Left renal cortex interstitium (tissue), 4 donors: ENCODE results near the gene RNF41. TPM values are rescaled to one million over a fixed set of nuclear protein-coding genes. Genes with fewer than 3 reads are reported as not detected.

Experiments
- DNase-seq, 4 donors: peaks; one replicate each; pipeline ENCODE4 v3.0.0-alpha.2; 2013; ENCODE audit warnings: low read depth in 4 of 4, low spot score in 2 of 4, missing footprints in 1 of 4
- polyA plus RNA-seq, 4 donors: library from polyadenylated mRNA; unstranded; fragments of 120-200 nt; gene quantifications; one replicate each; pipeline ENCODE4 v1.2.1, GENCODE V29; 2013; ENCODE audit not compliant: insufficient read length in 4 of 4

Gene RNF41
- polyA plus RNA-seq, 4 donors = 44.0 to 46.6 (median 45.4) TPM

- no peak for DNase-seq
Observed at GRCh38 chr12:56247923-56248322, 26.2 kb upstream of the RNF41 start.

DNA sequence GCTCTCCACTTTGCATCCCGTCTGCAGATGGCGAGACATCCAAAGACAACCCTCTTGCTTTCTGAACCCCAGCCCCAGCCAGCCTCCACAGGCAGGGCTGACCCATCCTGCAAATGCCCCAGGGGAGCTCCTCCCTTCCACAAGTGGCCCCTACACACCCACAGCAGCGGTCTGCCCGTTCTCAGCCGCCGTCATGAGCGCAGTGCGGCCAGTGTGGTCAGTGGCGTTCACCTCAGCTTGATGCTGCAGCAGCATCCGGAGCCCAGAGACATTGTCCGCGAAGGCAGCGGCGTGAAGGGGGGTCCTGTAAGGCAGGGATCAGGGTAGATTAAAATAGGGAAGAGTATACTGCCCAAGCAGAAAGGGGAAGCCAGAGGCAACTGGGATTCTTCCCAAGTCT lies 22.8 kb upstream of the RNF41 start:
- no peak for DNase-seq

- no peak for DNase-seq
Observed at GRCh38 chr12:56243731-56244181, 22.0 kb upstream of the RNF41 start.

- no peak for DNase-seq
Observed at GRCh38 chr12:56242986-56243385, 21.3 kb upstream of the RNF41 start.

DNA sequence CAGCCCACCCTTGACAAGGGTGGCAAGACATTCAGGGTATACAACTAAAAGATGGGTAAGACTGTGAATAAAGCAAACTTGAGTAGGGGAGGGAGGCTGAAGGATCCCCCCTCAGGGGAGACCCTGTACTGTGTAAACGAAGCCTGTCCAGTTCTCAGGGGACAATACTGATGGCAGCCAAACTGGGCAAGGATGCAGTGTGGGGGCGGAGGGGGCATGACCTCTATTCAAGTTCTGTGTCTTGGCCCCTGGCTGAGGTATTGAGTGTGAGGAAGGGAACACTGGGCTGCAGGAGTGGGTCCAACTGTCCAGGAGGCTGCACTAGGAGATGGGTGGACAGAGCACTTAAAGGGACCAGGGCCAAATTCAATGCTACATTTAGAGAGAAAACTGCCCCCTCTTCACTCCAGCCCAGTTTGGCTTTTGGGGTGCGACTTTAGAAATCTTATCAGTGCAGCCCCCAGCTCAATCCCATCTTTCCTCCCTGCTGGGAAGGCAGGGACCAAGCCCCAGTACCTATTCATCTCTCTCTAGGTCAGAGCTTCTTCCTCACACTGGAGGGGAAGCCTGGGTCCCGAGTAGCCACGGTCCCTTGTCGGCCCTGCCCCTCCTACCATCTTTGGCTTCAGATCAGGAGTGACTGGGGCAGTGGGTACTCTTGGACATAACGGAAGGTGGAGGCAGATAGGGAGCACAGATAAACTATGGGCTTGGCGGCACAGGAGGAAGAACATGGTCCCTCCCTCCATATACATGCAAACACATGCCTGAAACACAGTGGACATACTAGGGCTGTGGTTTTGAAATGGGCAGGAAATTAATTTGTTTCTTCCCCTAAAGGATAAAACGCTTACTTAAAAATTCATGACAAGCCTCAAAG lies 19.9 kb upstream of the RNF41 start:
- no peak for DNase-seq

- no peak for DNase-seq
Observed at GRCh38 chr12:56237552-56237951, 15.8 kb upstream of the RNF41 start.

GRCh38 chr12:56236985-56237384 lies 15.3 kb upstream of the RNF41 start:
- no peak for DNase-seq

GRCh38 chr12:56236091-56236490 lies 14.4 kb upstream of the RNF41 start:
- no peak for DNase-seq

DNA sequence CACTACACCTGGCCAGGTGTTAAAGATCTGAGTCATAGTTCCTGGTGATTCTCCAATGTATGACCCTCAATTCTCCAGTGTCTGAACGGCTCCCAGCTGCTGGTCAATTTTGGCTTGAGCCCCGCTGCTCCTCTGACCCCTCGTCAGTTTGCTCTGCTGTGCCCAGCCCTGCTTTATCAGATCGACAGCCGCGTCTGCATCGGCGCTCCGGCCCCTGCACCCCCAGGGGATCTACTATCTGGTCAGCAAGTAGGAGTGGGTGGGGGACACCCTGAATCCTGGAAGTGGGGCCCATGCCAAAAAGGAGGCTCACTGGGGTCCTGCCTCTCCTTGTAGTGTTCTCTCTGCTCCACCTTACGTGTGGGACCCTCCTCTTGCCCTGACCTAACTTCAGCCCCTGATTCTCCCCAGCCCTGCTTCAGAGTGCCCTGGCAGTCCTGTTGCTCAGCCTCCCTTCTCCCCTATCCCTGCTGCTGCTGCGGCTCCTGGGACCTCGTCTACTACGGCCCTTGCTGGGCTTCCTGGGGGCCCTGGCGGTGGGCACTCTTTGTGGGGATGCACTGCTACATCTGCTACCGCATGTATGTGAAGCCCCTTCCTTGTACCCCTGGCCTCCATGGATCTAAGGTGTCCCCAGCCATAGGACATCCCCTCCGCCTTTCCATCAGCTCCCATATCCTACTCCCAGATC lies 13.2 kb upstream of the RNF41 start:
- no peak for DNase-seq

DNA sequence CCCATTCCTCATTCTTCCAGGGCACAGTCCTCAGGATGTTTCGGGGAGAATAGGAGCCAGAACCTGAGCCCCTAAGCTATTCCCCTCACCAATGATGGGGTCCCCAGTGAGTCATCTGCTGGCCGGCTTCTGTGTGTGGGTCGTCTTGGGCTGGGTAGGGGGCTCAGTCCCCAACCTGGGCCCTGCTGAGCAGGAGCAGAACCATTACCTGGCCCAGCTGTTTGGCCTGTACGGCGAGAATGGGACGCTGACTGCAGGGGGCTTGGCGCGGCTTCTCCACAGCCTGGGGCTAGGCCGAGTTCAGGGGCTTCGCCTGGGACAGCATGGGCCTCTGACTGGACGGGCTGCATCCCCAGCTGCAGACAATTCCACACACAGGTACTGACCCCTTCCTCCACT lies 9.5 kb upstream of the RNF41 start:
- no peak for DNase-seq

DNA sequence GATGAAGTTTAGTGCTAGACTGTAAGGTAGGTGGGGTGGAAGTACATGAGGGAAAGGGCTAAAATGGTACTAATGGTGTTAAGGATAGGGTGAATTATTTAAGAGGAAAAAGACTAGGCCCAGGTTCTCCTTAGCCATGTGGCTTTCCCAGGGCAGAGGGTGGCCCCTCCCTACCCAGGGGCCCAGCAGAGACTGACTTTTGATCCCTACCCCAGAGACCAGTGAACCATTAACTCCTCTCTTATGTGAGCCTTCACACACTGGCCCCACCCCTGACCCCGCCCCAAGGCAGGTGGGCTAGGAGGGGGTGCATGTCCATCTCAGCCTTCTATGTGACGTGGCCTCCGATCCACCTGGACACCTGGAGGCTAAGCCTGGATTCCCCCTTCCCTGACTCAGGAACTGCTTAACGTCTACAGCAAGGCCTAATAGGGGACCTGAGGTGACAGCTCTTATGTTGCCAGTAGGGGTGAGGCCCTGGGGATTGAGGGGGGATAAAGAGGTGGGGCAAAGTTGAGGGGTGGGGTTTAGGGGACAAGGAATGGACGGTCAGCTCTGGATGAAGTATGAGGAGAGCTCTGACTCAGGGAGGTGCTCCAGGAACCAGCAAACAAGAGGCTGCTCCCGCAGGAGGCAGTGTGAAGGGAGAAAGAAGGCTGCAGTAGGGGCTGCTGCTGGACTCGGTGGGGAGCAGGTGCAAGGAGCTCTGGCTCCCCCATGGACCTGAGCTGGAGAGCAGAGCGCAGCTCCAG lies 8.9 kb upstream of the RNF41 start:
- no peak for DNase-seq

GRCh38 chr12:56229916-56230431 lies 8.3 kb upstream of the RNF41 start, which contains the start of gene SLC39A5:
SLC39A5 (plus strand) TSS chr12:56230051; CDS start chr12:56231275, 1,224 bp downstream.
- no peak for DNase-seq

DNA sequence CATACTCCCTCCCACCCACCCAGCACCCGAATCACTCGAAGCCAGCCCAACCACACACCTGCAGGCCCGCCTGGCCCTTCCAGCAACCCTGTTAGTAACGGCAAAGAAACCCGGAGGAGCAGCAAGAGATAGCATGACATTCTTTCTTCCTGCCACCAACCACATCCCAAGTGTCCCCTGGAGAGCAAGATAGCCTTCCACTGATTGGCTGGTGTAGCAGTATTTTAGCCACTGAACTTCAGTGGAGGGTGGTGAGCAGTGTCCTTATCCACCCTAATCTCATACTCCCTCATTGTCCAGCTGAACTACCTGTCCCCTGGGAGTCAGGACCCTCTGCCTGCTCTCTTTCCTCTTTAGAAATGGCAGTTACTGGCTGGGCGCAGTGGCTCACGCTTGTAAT lies 7.4 kb upstream of the RNF41 start:
- no peak for DNase-seq

GRCh38 chr12:56224954-56225353 lies 3.2 kb upstream of the RNF41 start:
- no peak for DNase-seq

DNA sequence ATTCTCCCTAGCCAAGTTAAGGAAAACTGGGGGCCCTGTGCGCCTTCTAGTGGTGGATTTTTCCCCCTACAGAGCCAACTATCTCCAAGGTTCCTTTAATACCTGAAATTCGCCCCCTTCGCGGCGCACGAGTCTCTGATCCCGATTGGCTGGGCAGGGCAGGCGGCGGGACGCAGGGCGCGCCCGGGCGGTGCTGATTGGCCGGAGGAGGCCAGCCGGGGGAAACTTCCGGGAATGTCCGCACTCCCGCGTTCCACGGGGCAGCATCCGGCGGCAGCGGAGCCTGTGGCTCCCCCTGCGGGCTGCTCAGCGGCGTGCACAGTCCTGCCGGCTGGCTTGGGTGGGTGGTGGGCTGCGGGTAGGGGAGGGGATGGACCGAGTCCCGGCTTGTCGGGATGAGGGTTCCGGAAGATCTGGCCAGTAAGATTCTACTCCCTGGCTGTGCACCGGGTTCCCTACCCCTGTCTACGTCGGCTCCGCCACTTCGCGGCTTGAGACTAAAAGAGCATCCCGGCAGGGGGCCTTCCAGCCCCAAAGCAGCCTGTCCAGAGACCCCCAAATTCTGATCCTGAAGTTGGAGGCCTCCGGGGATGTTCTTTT lies 2.5 kb upstream of the RNF41 start, which contains the start of gene NABP2:
Gene NABP2, plus strand, starts transcription at position 241 of the 600 bp plus-strand sequence. CDS start 515 bp downstream, outside the sequence.
- DNase-seq = peak; percentile 90 to 97 (median 93)

DNA sequence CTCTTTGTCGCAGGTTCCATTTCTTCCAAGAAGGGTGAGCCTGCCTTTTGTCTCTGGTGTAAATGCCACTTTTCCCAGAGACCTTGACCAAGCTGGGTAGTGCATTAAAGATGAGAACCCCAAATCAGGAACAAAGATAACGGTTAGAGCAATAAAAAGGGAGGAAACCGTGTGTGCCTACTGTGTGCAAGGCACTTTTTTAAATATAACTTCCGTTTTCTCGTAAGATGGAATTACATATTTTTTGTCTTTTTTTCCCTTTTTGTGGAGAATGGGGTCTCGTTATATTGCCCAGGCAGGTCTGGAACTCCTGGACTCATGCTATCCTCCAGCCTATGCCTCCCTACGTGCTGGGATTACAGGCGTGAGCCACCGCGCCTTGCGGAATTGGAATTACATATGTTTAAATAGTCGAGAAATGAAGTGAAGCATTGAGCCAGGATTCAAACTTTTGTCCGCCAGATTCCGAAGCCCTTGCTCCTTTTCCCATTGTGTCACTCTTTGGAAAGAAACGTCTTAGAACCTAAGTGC lies 1.9 kb upstream of the RNF41 start:
- DNase-seq = no peak

GRCh38 chr12:56222531-56222895 lies 791 bp upstream of the RNF41 start:
- no peak for DNase-seq

DNA sequence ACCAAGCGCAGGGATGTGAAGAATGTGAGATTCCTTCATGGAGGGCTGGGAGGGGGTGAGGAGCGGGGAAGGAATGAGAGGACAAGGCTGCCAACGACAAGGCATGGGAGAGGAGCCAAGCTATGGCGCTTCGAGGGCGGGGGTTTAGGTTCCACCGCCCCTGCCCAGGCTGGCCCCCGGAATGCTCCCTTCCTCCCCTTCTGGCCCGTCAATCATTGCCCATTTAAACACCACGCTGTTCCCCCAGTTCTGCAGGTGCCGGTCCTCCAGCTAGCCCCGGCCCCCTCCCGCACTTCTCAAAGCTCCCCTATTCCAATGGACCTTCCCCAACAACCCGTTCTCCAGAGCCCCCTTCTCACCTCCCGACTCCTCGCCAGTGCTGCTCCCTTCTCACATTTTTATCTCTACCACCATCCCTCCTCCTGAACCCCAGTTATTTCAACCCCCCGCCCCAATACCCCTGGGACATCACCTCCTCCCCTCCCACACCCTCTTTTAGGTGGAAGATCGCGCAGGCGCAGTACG lies 428 bp downstream of the RNF41 start:
- peak in 3 of 4 donors; percentile 42 to 61 (median 52) for DNase-seq

DNA sequence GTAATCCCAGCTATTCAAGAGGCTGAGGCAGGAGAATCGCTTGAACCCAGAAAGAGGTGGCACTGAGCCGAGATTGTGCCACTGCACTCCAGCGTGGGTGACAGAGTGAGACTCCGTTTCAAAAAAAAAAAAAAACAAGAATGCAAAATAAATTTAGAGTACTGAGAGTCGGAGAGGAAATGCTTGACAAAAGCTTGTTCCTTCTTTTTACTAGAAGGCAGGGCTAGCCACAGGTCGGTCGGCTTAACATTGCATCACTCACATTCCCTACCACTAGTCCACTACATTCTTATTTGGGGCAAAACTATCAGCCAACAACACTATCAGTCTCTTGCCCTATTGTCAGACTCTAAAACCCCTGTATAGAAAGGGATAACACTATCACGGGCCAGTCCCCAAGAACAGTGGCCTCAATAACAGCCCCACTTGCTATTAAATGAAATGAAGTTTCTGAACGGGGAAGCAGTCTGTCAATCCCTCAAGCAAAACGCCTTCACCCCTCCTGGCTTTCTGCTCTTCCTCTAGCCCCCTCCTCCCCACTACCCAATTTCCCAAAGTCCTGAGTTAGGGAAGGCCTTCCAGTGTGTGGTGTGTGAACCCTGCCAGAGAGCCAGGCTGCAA lies 1.0 kb downstream of the RNF41 start:
- DNase-seq = peak in 1 of 4 donors; percentile 58
